Heart left ventricle (tissue), 13 donors: ENCODE measurements around the gene ZFPM1.

Experiments
- CTCF ChIP-seq, 12 donors: fragments of 200-600 bp; sonication (generic) in 4 of 12; IDR thresholded peaks; one replicate each; pipeline versions ENCODE4 v1.5.0 to v1.8.0; 2018 to 2022; ENCODE audit warnings: antibody characterized with exemption in 12 of 12, mild to moderate bottlenecking in 5 of 12
- POLR2A ChIP-seq, 2 donors: fragments of 450-650 bp; IDR thresholded peaks; one replicate each; pipeline ENCODE4 v1.6.1; 2017; ENCODE audit warnings: antibody characterized with exemption in 2 of 2, mild to moderate bottlenecking in 2 of 2, moderate library complexity in 2 of 2
- donor health status: ischemic (EF 13 %, LVEDD 7.1; RV severe dilation, severe dysfunction).
- donor health status: DM: no; HTN: yes; CAD: no.
- donor health status: DM: no; HTN: no; CAD: no.
- donor health status: ischemic (EF 25% LVEDD 6.9; RV normal size, moderate dysfunction).
- donor health status: ischemic (EF 25% LVEDD 5.7; RV mildly dilated, moderate dysfunction).
- donor health status: ischemic (EF 35%, LVEDD 5.7; RV mildly dilated, moderate dysfunction).
- donor health status: nonischemic (EF 11% LVEDD 7.7; RV severe dilation, severe dysfunction).
- donor health status: DM: yes; HTN: yes; CAD: no.
- donor health status: PGD.
- donor health status: ischemic (EF 29% LVEDD 5.4; RV normal size, mild dysfunction).
- donor health status: nonischemic (EF 23%, LVEDD 6.1; RV moderate dilation, normal function).

- TF ChIP-seq CTCF (IDR thresholded peaks at IDR 0.05) = no peak
- no peak for TF ChIP-seq POLR2A (IDR thresholded peaks at IDR 0.05)
These were observed 50.3 kb downstream of the ZFPM1 start for GRCh38 chr16:88503374-88503770.
